Right hindlimb (tissue), 1 donor: ENCODE results near the gene FA2H.

ENCODE experiments used
- DNase-seq: peaks from one replicate; pipeline ENCODE4 v3.0.0-alpha.2; 2018

The FA2H gene

GRCh38 chr16:74721716-74722115 is 52.9 kb downstream of the FA2H start:
- no peak for DNase-seq

GRCh38 chr16:74720579-74720978 is 54.0 kb downstream of the FA2H start:
- no peak for DNase-seq

GRCh38 chr16:74718741-74719610 is 55.6 kb downstream of the FA2H start:
- no peak for DNase-seq

GRCh38 chr16:74718140-74718539 is 56.5 kb downstream of the FA2H start:
- no peak for DNase-seq

- no peak for DNase-seq
Observed at GRCh38 chr16:74717367-74717766, 57.3 kb downstream of the FA2H start.

- DNase-seq: no peak
Observed at GRCh38 chr16:74716355-74716754, 58.3 kb downstream of the FA2H start.

- no peak for DNase-seq
Observed at GRCh38 chr16:74713876-74714275, 60.7 kb downstream of the FA2H start.

GRCh38 chr16:74713325-74713724 is 61.3 kb downstream of the FA2H start:
- no peak for DNase-seq

- no peak for DNase-seq
Observed at GRCh38 chr16:74711938-74712337, 62.7 kb downstream of the FA2H start.

GRCh38 chr16:74710401-74710800 is 64.2 kb downstream of the FA2H start:
- no peak for DNase-seq

GRCh38 chr16:74709441-74709877 is 65.2 kb downstream of the FA2H start:
- peak; percentile 80 for DNase-seq

GRCh38 chr16:74700438-74701225 is 74.0 kb downstream of the FA2H start, which contains the start of gene MLKL:
MLKL (minus strand) TSS chr16:74700862; CDS start chr16:74695757, 5,105 bp downstream.
- DNase-seq: peak; percentile 53

- DNase-seq: peak; percentile 32
Observed at GRCh38 chr16:74700116-74700437, 74.5 kb downstream of the FA2H start.

GRCh38 chr16:74699666-74700065 is 75.0 kb downstream of the FA2H start:
- DNase-seq: no peak

GRCh38 chr16:74698222-74698621 is 76.4 kb downstream of the FA2H start:
- no peak for DNase-seq

GRCh38 chr16:74695450-74696422 is 78.9 kb downstream of the FA2H start:
- peak; percentile 86 for DNase-seq

GRCh38 chr16:74691093-74691855 is 83.3 kb downstream of the FA2H start:
- DNase-seq: no peak

- DNase-seq: no peak
Observed at GRCh38 chr16:74682556-74682955, 92.1 kb downstream of the FA2H start.

- no peak for DNase-seq
Observed at GRCh38 chr16:74680681-74681080, 93.9 kb downstream of the FA2H start.

GRCh38 chr16:74679983-74680382 is 94.6 kb downstream of the FA2H start:
- no peak for DNase-seq

GRCh38 chr16:74677868-74678267 is 96.8 kb downstream of the FA2H start:
- DNase-seq: no peak

- no peak for DNase-seq
Observed at GRCh38 chr16:74673876-74674275, 100.7 kb downstream of the FA2H start.
